ENCODE measurements around the gene AFMID. TPM values are rescaled to one million over a fixed set of nuclear protein-coding genes. Genes with fewer than 3 reads are reported as not detected.

AFMID gene
- total RNA-seq, 1 experiment from 2014 or later, result 65.8 TPM

DNA sequence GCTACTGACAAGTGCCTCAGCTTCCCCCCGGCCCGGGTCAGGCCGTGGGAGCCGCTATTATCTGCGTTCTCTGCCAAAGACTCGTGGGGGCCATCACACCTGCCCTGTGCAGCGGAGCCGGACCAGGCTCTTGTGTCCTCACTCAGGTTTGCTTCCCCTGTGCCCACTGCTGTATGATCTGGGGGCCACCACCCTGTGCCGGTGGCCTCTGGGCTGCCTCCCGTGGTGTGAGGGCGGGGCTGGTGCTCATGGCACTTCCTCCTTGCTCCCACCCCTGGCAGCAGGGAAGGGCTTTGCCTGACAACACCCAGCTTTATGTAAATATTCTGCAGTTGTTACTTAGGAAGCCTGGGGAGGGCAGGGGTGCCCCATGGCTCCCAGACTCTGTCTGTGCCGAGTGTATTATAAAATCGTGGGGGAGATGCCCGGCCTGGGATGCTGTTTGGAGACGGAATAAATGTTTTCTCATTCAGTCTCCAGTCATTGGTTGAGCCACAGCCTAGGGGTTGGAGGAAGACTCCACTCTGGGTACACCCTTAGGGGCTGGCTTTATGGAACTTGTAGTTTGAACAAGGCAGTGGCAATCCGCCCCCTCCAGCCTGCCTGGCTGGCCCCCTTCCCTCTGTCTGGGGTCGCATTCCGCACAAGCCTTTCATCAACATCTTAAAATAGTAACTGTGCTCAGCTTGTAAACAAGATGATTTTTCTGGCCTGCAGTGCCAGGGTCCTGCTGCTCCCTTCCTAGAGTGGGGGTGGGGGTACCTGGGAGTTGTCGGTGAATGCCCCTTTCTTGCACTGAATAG lies 14.7 kb upstream of the AFMID start (continued):
- no peak for TF ChIP-seq REST (IDR thresholded peaks at IDR 0.05; ENCODE audit: low read depth)

DNA sequence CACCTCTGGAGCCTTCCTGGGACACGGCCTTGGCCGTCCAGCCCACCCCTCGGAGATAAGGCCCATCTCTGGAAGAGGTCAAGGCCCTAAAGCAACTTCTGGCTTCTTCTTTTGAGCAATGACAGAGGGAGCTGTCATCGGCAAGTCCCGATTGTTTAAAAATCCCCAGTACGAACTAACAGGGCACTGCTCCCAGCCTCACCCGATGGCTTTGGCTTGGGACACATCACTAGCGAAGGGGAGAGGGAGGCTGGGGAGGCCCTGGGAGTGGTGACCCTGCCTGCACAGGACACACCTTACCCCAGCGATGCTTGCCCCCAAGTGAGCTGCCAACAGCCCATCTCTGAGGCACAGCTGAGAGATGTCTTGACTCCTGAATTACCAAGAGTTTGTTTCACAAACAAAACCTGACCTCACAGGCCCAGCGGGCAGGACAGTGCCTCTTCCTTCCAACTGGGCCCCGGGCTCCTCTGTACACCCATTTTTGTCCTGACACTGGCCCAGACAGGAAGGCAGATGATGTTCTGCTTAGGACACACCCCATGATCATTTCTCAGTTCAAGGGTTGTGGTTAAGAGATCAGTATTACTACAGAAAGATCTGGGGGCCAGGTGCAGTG lies 14.0 kb upstream of the AFMID start:
- ATAC-seq (no peak), DNase-seq (ENCODE audit: low read depth, low spot score) (no peak)
- H3K79me2 ChIP-seq (ENCODE audit: insufficient read depth, low read length), result peaks cover 30% of the 10 kb centered on the region
- no peaks in the 10 kb centered on the region for H3K27me3 ChIP-seq (ENCODE audit: insufficient read depth, low read length)
- H3K4me2 ChIP-seq (ENCODE audit: low read length), result peak overlapping the region; percentile 6; the same call in 1 of the 2 replicates
- peaks cover 5% of the 10 kb centered on the region; the same call in 1 of the 2 replicates for H4K20me1 ChIP-seq (ENCODE audit: insufficient read depth)
- H3K36me3 ChIP-seq (ENCODE audit: control insufficient read depth in 1 of 2, insufficient read depth in 2 of 2, low read length in 2 of 2), result peaks cover 26 to 52% of the 10 kb centered on the region in 2 experiments
- no TSS peak for BruUV-seq (replicated peaks)
- peaks cover 19 to 48% of the 10 kb centered on the region in 2 experiments; a peak in 3 of 4 replicates for H3K4me1 ChIP-seq (ENCODE audit: control insufficient read depth in 1 of 2, insufficient read depth in 2 of 2, low read length in 2 of 2)
- no peaks in the 10 kb centered on the region for H3K9me3 ChIP-seq (ENCODE audit: control insufficient read depth in 1 of 2, insufficient read depth in 1 of 2, low read depth in 1 of 2, low read length in 2 of 2)
- 0 out of 2 replicates have a peak overlapping the region, but pooled peaks have one; percentile 10 for H3K27ac ChIP-seq (ENCODE audit: low read depth, low read length)
- no peak overlapping the region for H3K4me3 ChIP-seq (replicated peaks in 1 of 2; ENCODE audit: low read depth in 1 of 2, low read length in 2 of 2)
- ChIA-PET CTCF (no interaction called here), POLR2A (interaction anchor here (0.7 to 5.1 kb wide), 2 partner anchors 13 to 21 kb away, joined by 3 to 44 read pairs; partner anchors contain the start of genes AFMID and TK1), RAD21 (ENCODE audit: low non-redundant PET in 1 of 2, low total read pairs in 2 of 2, uncharacterized antibody in 2 of 2, unreplicated experiment in 2 of 2) (no interaction called here)
- H3K9me2 ChIP-seq (ENCODE audit: insufficient read depth), result no peaks in the 10 kb centered on the region
- H2AFZ ChIP-seq (ENCODE audit: low read depth, low read length, poor library complexity, severe bottlenecking), result no peak overlapping the region
- TF ChIP-seq POLR2A (IDR thresholded peaks at IDR 0.05; ENCODE audit: borderline replicate concordance, extremely low read depth, insufficient read depth, insufficient read length), result no peak
- TF ChIP-seq, protein P1, sequence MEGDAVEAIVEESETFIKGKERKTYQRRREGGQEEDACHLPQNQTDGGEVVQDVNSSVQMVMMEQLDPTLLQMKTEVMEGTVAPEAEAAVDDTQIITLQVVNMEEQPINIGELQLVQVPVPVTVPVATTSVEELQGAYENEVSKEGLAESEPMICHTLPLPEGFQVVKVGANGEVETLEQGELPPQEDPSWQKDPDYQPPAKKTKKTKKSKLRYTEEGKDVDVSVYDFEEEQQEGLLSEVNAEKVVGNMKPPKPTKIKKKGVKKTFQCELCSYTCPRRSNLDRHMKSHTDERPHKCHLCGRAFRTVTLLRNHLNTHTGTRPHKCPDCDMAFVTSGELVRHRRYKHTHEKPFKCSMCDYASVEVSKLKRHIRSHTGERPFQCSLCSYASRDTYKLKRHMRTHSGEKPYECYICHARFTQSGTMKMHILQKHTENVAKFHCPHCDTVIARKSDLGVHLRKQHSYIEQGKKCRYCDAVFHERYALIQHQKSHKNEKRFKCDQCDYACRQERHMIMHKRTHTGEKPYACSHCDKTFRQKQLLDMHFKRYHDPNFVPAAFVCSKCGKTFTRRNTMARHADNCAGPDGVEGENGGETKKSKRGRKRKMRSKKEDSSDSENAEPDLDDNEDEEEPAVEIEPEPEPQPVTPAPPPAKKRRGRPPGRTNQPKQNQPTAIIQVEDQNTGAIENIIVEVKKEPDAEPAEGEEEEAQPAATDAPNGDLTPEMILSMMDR (IDR thresholded peaks at IDR 0.05 in 2 of 3, conservative IDR thresholded peaks at IDR 0.05 in 1 of 3; ENCODE audit: borderline replicate concordance in 1 of 3, insufficient read depth in 1 of 3, low read depth in 2 of 3, low read length in 2 of 3), result no peak
- TF ChIP-seq ZFX (IDR thresholded peaks at IDR 0.05), result no peak
- TF ChIP-seq POLR2AphosphoS5 (IDR thresholded peaks at IDR 0.05; ENCODE audit: low read depth, low read length), result no peak; the same call in 1 of the 2 replicates
- TF ChIP-seq, protein P2, sequence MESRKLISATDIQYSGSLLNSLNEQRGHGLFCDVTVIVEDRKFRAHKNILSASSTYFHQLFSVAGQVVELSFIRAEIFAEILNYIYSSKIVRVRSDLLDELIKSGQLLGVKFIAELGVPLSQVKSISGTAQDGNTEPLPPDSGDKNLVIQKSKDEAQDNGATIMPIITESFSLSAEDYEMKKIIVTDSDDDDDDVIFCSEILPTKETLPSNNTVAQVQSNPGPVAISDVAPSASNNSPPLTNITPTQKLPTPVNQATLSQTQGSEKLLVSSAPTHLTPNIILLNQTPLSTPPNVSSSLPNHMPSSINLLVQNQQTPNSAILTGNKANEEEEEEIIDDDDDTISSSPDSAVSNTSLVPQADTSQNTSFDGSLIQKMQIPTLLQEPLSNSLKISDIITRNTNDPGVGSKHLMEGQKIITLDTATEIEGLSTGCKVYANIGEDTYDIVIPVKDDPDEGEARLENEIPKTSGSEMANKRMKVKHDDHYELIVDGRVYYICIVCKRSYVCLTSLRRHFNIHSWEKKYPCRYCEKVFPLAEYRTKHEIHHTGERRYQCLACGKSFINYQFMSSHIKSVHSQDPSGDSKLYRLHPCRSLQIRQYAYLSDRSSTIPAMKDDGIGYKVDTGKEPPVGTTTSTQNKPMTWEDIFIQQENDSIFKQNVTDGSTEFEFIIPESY (IDR thresholded peaks at IDR 0.05; ENCODE audit: extremely low read depth, insufficient replicate concordance, low read length), result no peak
- no peak for TF ChIP-seq SRF (IDR thresholded peaks at IDR 0.05; ENCODE audit: low read depth)
- TF ChIP-seq EZH2phosphoT487 (IDR thresholded peaks at IDR 0.05; ENCODE audit: borderline replicate concordance), result no peak
- TF ChIP-seq RAD21 (IDR thresholded peaks at IDR 0.05; ENCODE audit: low read depth), result no peak
- no peak for TF ChIP-seq ELF1 (IDR thresholded peaks at IDR 0.05; ENCODE audit: borderline replicate concordance, low read depth)
- TF ChIP-seq, protein P3, sequence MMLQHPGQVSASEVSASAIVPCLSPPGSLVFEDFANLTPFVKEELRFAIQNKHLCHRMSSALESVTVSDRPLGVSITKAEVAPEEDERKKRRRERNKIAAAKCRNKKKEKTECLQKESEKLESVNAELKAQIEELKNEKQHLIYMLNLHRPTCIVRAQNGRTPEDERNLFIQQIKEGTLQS (IDR thresholded peaks at IDR 0.05), result no peak
- TF ChIP-seq CBX3 (IDR thresholded peaks at IDR 0.05; ENCODE audit: low read depth), result no peak
- TF ChIP-seq CEBPB (IDR thresholded peaks at IDR 0.05; ENCODE audit: low read depth), result no peak
- TF ChIP-seq SP1 (IDR thresholded peaks at IDR 0.05; ENCODE audit: low read depth), result no peak
- TF ChIP-seq JUND (IDR thresholded peaks at IDR 0.05), result no peak
- TF ChIP-seq ZNF274 (IDR thresholded peaks at IDR 0.05; ENCODE audit: low read depth, low read length), result no peak
- no peak overlapping the region; the same call in 1 of the 2 replicates for H3K9ac ChIP-seq (ENCODE audit: low read length)
- intact Hi-C loops (cut with micrococcal nuclease), result no loop called here
